BLaER1 (cell line): Measurements from ENCODE around the gene OR13J1.

Source experiments
- H3K27ac ChIP-seq: shearing (Covaris generic); formaldehyde crosslinking; 2 replicates; pipeline ENCODE4 v1.8.1; 2022
- H3K27me3 ChIP-seq: shearing (Covaris generic); formaldehyde crosslinking; 2 replicates; pipeline ENCODE4 v1.8.1; 2022
- H3K36me3 ChIP-seq: shearing (Covaris generic); formaldehyde crosslinking; 2 replicates; pipeline ENCODE4 v1.8.1; 2022
- H3K4me1 ChIP-seq: shearing (Covaris generic); formaldehyde crosslinking; 2 replicates; pipeline ENCODE4 v1.8.1; 2022
- H3K4me2 ChIP-seq: shearing (Covaris generic); formaldehyde crosslinking; 2 replicates; pipeline ENCODE4 v1.8.1; 2022
- H3K4me3 ChIP-seq: shearing (Covaris generic); formaldehyde crosslinking; 2 replicates; pipeline ENCODE4 v1.8.1; 2022
- H3K9ac ChIP-seq: shearing (Covaris generic); formaldehyde crosslinking; 2 replicates; pipeline ENCODE4 v1.8.1; 2022
- H3K9me3 ChIP-seq: shearing (Covaris generic); formaldehyde crosslinking; 2 replicates; pipeline ENCODE4 v1.8.1; 2022
- H4K20me1 ChIP-seq: shearing (Covaris generic); formaldehyde crosslinking; 2 replicates; pipeline ENCODE4 v1.8.1; 2022
- Cebpa-rat ChIP-seq: shearing (Covaris generic); IDR thresholded peaks from 2 replicates; pipeline ENCODE4 v1.8.1; 2022

Gene OR13J1

DNA sequence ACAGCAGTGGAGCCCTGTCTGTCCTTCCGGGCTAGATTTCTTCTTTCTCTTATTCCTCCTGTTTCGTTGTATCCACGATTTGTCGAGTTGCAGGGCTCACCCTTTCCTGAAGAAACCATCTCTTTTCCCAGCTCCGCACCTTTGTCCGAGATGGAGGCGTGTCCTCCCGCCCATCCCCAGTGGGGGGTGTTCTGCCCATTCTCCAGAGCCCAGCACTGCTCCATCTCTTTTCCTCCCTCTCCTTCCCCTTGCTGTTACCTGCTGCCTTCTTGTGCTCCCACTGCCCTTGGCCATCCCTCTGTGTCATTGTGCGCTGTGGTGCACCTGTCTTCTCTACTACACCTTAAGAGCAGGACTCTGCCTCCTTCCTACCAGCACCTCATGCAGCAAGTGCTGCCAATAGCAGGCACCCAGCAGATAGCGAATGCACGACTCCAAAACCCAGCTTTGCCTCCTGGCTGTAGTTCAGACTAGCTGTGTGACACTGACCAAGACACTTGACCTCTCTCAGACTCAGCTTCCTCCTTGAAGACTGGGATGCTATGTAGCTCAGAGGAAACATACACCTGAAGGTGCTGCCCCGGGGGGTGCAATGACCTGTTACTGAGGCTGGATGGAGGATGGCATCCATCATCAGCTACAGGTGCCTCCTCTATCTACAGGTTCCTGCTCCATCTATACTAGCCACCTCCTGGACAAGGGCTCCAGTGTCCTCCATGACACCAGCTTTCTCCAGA is 8.9 kb downstream of the OR13J1 start:
- H3K9me3 ChIP-seq: no peaks in the 10 kb centered on the region
- no peak overlapping the region for H3K4me2 ChIP-seq
- no peaks in the 10 kb centered on the region for H3K27me3 ChIP-seq
- no peak for TF ChIP-seq Cebpa-rat
- no peaks in the 10 kb centered on the region for H4K20me1 ChIP-seq
- H3K9ac ChIP-seq: no peak overlapping the region
- no peaks in the 10 kb centered on the region for H3K4me1 ChIP-seq
- H3K36me3 ChIP-seq: no peaks in the 10 kb centered on the region
- H3K4me3 ChIP-seq: no peak overlapping the region
- no peak overlapping the region for H3K27ac ChIP-seq

- Histone ChIP-seq H4K20me1 (no peaks in the 10 kb centered on the region), H3K9ac (no peak overlapping the region), H3K27me3 (no peaks in the 10 kb centered on the region), H3K27ac (no peak overlapping the region), H3K4me2 (no peak overlapping the region), H3K4me3 (no peak overlapping the region), H3K9me3 (no peaks in the 10 kb centered on the region), H3K4me1 (0 out of 2 replicates have a peak, but pooled peaks cover under 1% of the 10 kb centered on the region), H3K36me3 (no peaks in the 10 kb centered on the region)
- no peak for TF ChIP-seq Cebpa-rat
These were observed 10.2 kb downstream of the OR13J1 start for GRCh38 chr9:35859990-35860339.

DNA sequence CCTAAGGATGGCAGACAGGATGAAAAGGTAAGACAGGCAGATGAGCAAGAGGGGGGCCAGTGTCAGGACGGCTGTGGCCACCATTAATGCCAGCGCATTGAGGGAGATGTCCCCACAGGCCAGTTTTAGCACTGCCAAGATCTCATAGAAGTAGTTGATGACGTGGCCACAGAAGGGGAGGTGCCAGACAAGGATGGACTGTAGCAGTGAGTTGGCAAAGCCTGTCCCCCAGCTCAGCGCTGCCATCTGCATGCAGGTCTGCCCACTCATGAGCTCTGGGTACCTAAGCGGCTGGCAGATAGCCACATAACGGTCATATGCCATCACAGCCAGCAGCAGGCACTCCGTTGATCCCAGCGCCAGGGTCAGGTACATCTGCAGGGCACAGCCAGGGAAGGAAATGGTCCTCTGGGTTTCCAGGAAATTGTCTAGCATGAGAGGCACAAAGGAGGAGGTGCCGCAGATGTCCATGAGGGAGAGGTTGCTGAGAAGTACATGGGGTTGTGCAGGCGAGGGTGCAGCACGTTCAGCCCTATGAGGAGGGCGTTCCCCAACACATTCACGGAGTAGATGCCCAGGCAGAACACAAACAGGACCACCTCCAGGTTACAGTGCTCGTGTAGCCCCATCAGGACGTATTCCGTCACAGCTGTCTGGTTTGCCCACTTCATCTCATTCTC is 10.8 kb downstream of the OR13J1 start:
- H3K36me3 ChIP-seq: no peaks in the 10 kb centered on the region
- H3K9ac ChIP-seq: no peak overlapping the region
- H4K20me1 ChIP-seq: no peaks in the 10 kb centered on the region
- no peak for TF ChIP-seq Cebpa-rat
- H3K4me3 ChIP-seq: no peak overlapping the region
- no peak overlapping the region for H3K4me2 ChIP-seq
- no peaks in the 10 kb centered on the region for H3K9me3 ChIP-seq
- H3K27ac ChIP-seq: no peak overlapping the region
- H3K4me1 ChIP-seq: peaks cover 5% of the 10 kb centered on the region
- H3K27me3 ChIP-seq: no peaks in the 10 kb centered on the region

DNA sequence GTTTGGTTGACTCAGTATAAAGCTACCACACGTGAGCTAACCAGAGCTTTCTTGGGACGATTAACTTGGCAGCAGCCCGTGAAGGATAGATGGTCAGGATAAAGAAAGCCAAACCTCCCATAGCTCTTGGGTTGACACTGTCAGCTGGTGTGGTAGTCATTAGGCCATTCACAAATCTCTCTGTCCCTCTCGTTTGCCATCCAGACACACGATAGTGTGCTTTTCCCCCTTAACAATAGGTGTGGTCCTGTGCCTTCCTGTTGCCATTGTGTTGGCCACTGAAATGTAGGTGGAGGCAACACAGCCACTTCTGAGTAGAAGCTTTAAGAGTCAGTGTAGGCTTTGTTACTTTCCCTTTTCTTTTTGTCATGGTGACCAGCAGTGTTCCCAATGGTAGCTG is 11.7 kb downstream of the OR13J1 start:
- H3K4me1 ChIP-seq: peaks cover 15% of the 10 kb centered on the region
- no peaks in the 10 kb centered on the region for H4K20me1 ChIP-seq
- H3K36me3 ChIP-seq: no peaks in the 10 kb centered on the region
- TF ChIP-seq Cebpa-rat: no peak
- H3K9me3 ChIP-seq: no peaks in the 10 kb centered on the region
- H3K4me3 ChIP-seq: no peak overlapping the region
- no peak overlapping the region for H3K4me2 ChIP-seq
- no peak overlapping the region for H3K27ac ChIP-seq
- H3K9ac ChIP-seq: no peak overlapping the region
- H3K27me3 ChIP-seq: no peaks in the 10 kb centered on the region

GRCh38 chr9:35856882-35857281 is 13.3 kb downstream of the OR13J1 start:
- Histone ChIP-seq H3K9ac (no peak overlapping the region), H3K4me2 (no peak overlapping the region), H3K36me3 (no peaks in the 10 kb centered on the region), H3K4me3 (no peak overlapping the region), H3K27me3 (no peaks in the 10 kb centered on the region), H3K9me3 (no peaks in the 10 kb centered on the region), H3K4me1 (peaks cover 27% of the 10 kb centered on the region), H3K27ac (no peak overlapping the region), H4K20me1 (no peaks in the 10 kb centered on the region)
- no peak for TF ChIP-seq Cebpa-rat

- TF ChIP-seq Cebpa-rat: no peak
These were observed 14.0 kb downstream of the OR13J1 start for GRCh38 chr9:35856206-35856605.

GRCh38 chr9:35854091-35854762 is 16.0 kb downstream of the OR13J1 start:
- peak overlapping the region; percentile 32; the same call in 1 of the 2 replicates for H3K9ac ChIP-seq
- peak overlapping the region; percentile 74 for H3K4me2 ChIP-seq
- H3K36me3 ChIP-seq: no peaks in the 10 kb centered on the region
- no peaks in the 10 kb centered on the region for H3K9me3 ChIP-seq
- H4K20me1 ChIP-seq: no peaks in the 10 kb centered on the region
- H3K4me3 ChIP-seq: no peak overlapping the region
- TF ChIP-seq Cebpa-rat: no peak
- H3K27me3 ChIP-seq: no peaks in the 10 kb centered on the region
- H3K27ac ChIP-seq: peak overlapping the region; percentile 37; the same call in 1 of the 2 replicates
- H3K4me1 ChIP-seq: peaks cover 27% of the 10 kb centered on the region

More at GRCh38 chr9:35856206-35856605, 14.0 kb downstream of the OR13J1 start:
- Histone ChIP-seq H3K36me3 (no peaks in the 10 kb centered on the region), H3K4me1 (peaks cover 27% of the 10 kb centered on the region), H3K9me3 (no peaks in the 10 kb centered on the region), H3K9ac (no peak overlapping the region), H3K4me2 (no peak overlapping the region), H4K20me1 (no peaks in the 10 kb centered on the region), H3K27me3 (no peaks in the 10 kb centered on the region), H3K4me3 (no peak overlapping the region), H3K27ac (no peak overlapping the region)

- no peak overlapping the region for H3K4me3 ChIP-seq
- H3K27me3 ChIP-seq: no peaks in the 10 kb centered on the region
- H3K27ac ChIP-seq: peak overlapping the region; percentile 37; the same call in 1 of the 2 replicates
- H3K4me1 ChIP-seq: peaks cover 36% of the 10 kb centered on the region
- H3K9ac ChIP-seq: peak overlapping the region; percentile 32; the same call in 1 of the 2 replicates
- no peaks in the 10 kb centered on the region for H4K20me1 ChIP-seq
- TF ChIP-seq Cebpa-rat: no peak
- H3K36me3 ChIP-seq: no peaks in the 10 kb centered on the region
- H3K4me2 ChIP-seq: peak overlapping the region; percentile 74
- H3K9me3 ChIP-seq: no peaks in the 10 kb centered on the region
These were observed 17.0 kb downstream of the OR13J1 start for GRCh38 chr9:35852876-35853865.

DNA sequence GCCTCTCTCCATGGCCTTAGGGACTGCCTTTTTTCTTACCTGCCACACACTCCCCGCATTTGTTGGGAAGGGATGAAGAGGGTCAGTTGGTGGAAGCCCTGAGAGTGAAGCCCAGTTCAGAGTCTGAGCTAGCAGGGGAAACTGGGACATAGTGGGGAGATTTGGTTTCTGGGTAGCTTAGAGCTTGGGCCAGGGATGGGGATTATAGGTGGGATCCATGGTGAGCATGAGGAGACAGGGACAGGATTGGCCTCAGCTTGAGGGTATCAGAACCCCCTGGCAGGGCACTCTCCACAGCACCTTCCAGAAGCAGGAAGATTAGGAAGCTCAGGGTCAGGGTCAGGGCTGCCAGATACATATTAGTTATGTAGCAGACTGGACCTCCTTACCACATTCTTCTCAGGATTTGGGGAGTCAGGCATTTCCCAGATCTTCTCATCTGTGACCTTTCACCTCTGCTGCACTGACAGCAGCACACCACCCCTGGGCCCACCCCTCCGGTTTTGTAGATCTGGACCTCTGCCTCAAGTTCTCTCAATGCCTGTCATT is 17.9 kb downstream of the OR13J1 start:
- Histone ChIP-seq H3K4me2 (peak overlapping the region; percentile 74), H3K9me3 (no peaks in the 10 kb centered on the region), H3K4me1 (peaks cover 45% of the 10 kb centered on the region), H3K9ac (no peak overlapping the region), H3K27ac (no peak overlapping the region), H4K20me1 (no peaks in the 10 kb centered on the region), H3K4me3 (no peak overlapping the region), H3K27me3 (no peaks in the 10 kb centered on the region), H3K36me3 (peaks cover 2% of the 10 kb centered on the region; the same call in 1 of the 2 replicates)
- TF ChIP-seq Cebpa-rat: no peak
